IPS DF 6.9 (cell line): ENCODE data around the gene VAMP2.
A peak's percentile ranks its signal among the peaks of the same experiment; 100 is the strongest.

ENCODE experiments used
- DNase-seq: peaks from one replicate; pipeline ENCODE4 v3.0.0-alpha.2; 2013; ENCODE audit warnings: low read depth, low spot score
- H3K27ac ChIP-seq: one replicate; pipeline ENCODE4 v1.5.1; 2013; ENCODE audit warnings: low read length, control low read depth
- H3K27me3 ChIP-seq: 2 replicates; pipeline ENCODE4 v1.6.1; 2013; ENCODE audit warnings: mild to moderate bottlenecking, low read length; ENCODE audit not compliant: control insufficient read depth, insufficient read depth
- H3K36me3 ChIP-seq: 2 replicates; pipeline ENCODE4 v1.6.1; 2013; ENCODE audit warnings: low read length; ENCODE audit not compliant: control insufficient read depth, insufficient read depth
- H3K4me1 ChIP-seq: 2 replicates; pipeline ENCODE4 v1.6.1; 2013; ENCODE audit warnings: low read length; ENCODE audit not compliant: control insufficient read depth, insufficient read depth
- H3K4me3 ChIP-seq: 2 replicates; pipeline ENCODE4 v1.5.1; 2013; ENCODE audit warnings: mild to moderate bottlenecking, low read length
- H3K9me3 ChIP-seq: 2 replicates; pipeline ENCODE4 v1.6.1; 2013; ENCODE audit warnings: low read length, inconsistent platforms; ENCODE audit not compliant: control insufficient read depth, insufficient read depth
- WGBS: extraction: QIAGEN DNeasy Blood & Tissue Kit; methylation state at CpG from one replicate; pipeline ENCODE4 v1.1.7; 2013; ENCODE audit warnings: mixed read lengths, missing lambda C conversion rate; ENCODE audit not compliant: insufficient read length, insufficient coverage; 5-methylcytosine and 5-hydroxymethylcytosine counted together

The VAMP2 gene

DNA sequence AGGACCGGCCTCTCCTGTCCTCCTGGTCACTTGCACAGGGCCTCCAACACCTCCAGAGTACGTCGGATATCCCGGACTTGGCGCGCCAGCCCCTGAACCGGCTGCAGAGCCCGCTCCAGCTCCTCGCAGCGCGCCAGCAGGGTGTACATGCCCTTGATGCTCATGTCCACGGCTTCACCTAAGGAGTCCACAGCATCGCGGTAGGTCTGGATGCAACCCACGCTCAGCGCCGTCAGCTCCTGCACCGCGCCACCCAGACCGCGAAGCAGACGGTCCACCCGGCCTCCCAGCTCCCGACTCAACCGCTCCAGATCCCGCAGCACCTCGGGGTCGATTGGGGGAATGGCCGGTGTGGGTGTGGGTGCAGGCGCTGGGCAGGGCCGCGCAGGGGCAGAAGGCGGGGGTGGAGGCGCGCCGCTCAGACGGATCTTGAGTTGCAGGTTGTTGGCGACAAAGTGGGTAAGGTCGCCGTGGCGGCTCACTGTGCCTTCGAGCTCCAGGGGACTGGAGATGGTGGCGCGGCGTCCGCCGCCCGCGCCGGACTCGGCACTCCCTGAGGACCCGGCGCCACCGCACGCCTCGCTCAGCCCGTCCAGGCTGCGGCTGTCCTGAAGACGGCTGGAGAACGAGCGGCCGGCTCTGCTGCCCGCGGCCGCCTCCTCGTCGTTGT, 26.4 kb upstream of the VAMP2 start:
- no peaks in the 10 kb centered on the region for H3K9me3 ChIP-seq
- H3K4me3 ChIP-seq = peak overlapping the region; percentile 65; the same call in 1 of the 2 replicates
- WGBS = no CpG with 5 or more reads among the region's 67 CpGs
- H3K27me3 ChIP-seq = no peaks in the 10 kb centered on the region
- no peaks in the 10 kb centered on the region for H3K36me3 ChIP-seq
- no peak for DNase-seq
- no peak overlapping the region for H3K27ac ChIP-seq
- peaks cover 7% of the 10 kb centered on the region for H3K4me1 ChIP-seq

- WGBS = no CpG with 5 or more reads among the region's 12 CpGs
- Histone ChIP-seq H3K9me3 (no peaks in the 10 kb centered on the region), H3K4me1 (peaks cover 8% of the 10 kb centered on the region), H3K4me3 (no peak overlapping the region; the same call in 1 of the 2 replicates), H3K27ac (no peak overlapping the region), H3K36me3 (no peaks in the 10 kb centered on the region), H3K27me3 (no peaks in the 10 kb centered on the region)
- DNase-seq = no peak
Observed at GRCh38 chr17:8188263-8188839, 25.6 kb upstream of the VAMP2 start.

GRCh38 chr17:8187517-8188262, 24.9 kb upstream of the VAMP2 start:
- no CpG with 5 or more reads among the region's 25 CpGs for WGBS
- no peaks in the 10 kb centered on the region for H3K27me3 ChIP-seq

GRCh38 chr17:8186787-8187516, 24.2 kb upstream of the VAMP2 start:
- Histone ChIP-seq H3K27me3 (no peaks in the 10 kb centered on the region), H3K36me3 (no peaks in the 10 kb centered on the region), H3K4me1 (peaks cover 8% of the 10 kb centered on the region), H3K9me3 (no peaks in the 10 kb centered on the region), H3K4me3 (peak overlapping the region; percentile 74; the same call in 1 of the 2 replicates), H3K27ac (no peak overlapping the region)
- DNase-seq = no peak
- no CpG with 5 or more reads among the region's 32 CpGs for WGBS

More at GRCh38 chr17:8187517-8188262, 24.9 kb upstream of the VAMP2 start:
- no peaks in the 10 kb centered on the region for H3K36me3 ChIP-seq
- H3K27ac ChIP-seq = no peak overlapping the region
- peaks cover 8% of the 10 kb centered on the region for H3K4me1 ChIP-seq
- peak overlapping the region; percentile 74; the same call in 1 of the 2 replicates for H3K4me3 ChIP-seq
- DNase-seq = peak; percentile 96
- H3K9me3 ChIP-seq = no peaks in the 10 kb centered on the region

- Histone ChIP-seq H3K4me1 (peaks cover 8% of the 10 kb centered on the region), H3K27ac (no peak overlapping the region), H3K4me3 (peak overlapping the region; percentile 74; the same call in 1 of the 2 replicates), H3K36me3 (no peaks in the 10 kb centered on the region), H3K27me3 (no peaks in the 10 kb centered on the region), H3K9me3 (no peaks in the 10 kb centered on the region)
- DNase-seq = no peak
- WGBS = no CpG with 5 or more reads among the region's 23 CpGs
Observed at GRCh38 chr17:8186446-8186786, 23.7 kb upstream of the VAMP2 start.

GRCh38 chr17:8185582-8186445, 23.1 kb upstream of the VAMP2 start:
- Histone ChIP-seq H3K27ac (no peak overlapping the region), H3K4me1 (peaks cover 8% of the 10 kb centered on the region), H3K9me3 (no peaks in the 10 kb centered on the region), H3K4me3 (peak overlapping the region; percentile 74; the same call in 1 of the 2 replicates), H3K36me3 (no peaks in the 10 kb centered on the region), H3K27me3 (no peaks in the 10 kb centered on the region)
- WGBS = no CpG with 5 or more reads among the region's 44 CpGs
- no peak for DNase-seq

DNA sequence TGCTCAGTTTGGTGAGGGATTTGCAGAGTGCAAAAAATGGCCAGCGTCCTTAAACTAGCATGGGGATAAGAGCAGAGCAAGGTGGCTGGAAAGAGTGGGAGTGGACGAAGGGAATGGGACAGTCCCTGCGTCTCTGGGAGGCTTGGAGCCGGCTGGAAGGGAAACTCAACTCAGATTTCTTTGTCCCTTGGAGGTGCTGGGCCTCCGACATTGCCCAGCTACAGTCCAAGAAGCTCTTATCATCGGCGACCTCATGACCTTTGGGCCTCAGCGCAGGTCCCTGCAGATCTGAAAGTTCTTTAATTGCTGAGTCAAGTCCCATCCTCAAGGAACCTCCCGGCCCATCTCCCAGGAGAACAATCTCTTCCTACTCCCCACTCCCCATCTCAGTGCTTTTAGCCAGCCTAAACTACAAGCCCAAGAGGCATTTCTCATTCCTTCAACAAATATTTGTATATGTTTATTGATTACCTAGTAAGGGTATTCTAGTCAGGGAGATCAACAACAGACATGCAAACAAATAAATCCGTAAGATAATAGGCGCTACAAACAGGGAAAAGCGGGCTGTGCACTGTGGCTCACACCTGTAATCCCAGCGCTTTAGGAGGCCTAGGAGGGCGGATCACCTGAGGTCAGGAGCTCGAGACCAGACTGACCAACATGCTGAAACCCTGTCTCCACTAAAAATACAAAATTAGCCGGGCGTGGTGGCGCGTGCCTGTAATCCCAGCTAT, 14.4 kb upstream of the VAMP2 start:
- Histone ChIP-seq H3K9me3 (no peaks in the 10 kb centered on the region), H3K4me1 (peaks cover 5% of the 10 kb centered on the region), H3K36me3 (no peaks in the 10 kb centered on the region), H3K27ac (no peak overlapping the region), H3K4me3 (peak overlapping the region; percentile 48; the same call in 1 of the 2 replicates), H3K27me3 (no peaks in the 10 kb centered on the region)
- no CpG with 5 or more reads among the region's 19 CpGs for WGBS
- no peak for DNase-seq

DNA sequence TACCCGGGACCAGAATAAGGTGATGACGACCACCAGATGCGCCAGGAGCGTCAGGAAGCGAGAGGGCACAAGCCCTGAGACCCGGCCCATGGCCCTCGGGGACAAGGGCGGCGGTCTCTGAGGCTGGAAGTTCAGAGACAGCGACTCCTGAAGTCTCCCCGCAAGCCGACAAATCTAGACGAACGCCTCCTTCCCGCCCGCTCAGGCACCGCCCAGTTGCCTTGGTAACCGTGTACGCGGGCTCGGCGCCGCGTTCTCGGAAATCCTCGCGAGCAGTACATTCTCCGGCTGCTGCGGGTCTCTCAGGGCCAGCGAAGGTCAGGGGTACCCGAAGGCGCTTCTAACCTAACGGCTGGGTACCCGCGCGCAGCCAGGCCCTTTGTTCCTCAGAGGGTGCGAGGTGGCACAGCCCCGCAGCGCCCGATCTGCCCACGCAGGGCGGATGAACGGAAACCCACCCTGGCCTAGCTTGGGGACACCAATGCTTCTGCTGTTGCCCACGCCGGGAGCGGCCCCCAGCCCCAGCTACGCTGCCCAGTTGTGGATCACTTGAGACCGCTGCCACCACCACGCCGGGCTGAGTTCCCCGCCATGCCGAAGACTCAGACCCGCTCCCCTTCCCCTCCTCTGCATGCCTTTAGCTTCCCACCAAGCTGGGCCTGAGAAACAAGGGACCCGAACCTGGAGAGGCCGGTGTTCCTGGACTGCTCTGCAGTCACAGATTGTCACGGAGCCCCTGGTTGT, 13.6 kb upstream of the VAMP2 start, which contains the start of gene TMEM107:
Gene TMEM107 (minus strand): TSS at position 184 of the 744 bp plus-strand sequence. CDS start 94 bp downstream, at position 90.
- H3K9me3 ChIP-seq = no peaks in the 10 kb centered on the region
- H3K27ac ChIP-seq = no peak within 1 kb of the TSS
- H3K4me3 ChIP-seq = peak within 1 kb of the TSS; percentile 48; the same call in 1 of the 2 replicates
- H3K4me1 ChIP-seq = peaks cover 5% of the 10 kb centered on the region
- H3K36me3 ChIP-seq = no peaks in the 10 kb centered on the region
- no peak for DNase-seq
- no CpG with 5 or more reads among the region's 56 CpGs for WGBS
- H3K27me3 ChIP-seq = no peaks in the 10 kb centered on the region

DNA sequence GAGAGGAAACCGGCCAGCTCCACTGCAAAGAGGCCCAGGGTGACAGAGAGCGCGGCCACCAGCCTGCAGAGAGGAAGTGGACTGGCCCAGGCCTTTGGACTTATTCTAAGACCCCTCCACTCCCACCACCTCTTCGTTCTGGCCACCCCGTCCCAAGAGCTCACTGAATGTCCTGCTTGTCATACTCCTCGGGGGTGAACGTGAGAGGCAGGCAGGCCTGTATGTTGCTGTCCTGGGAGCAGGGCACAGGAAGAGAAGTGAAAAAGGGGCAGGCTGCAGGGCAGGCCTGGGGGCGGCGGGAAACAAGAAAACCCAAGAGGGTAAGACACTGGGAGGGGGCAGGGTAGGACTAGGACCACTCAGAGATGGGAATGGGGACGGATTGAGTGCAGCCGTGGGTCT, 13.0 kb upstream of the VAMP2 start:
- no peak overlapping the region for H3K27ac ChIP-seq

More for the DNA sequence above, 13.0 kb upstream of the VAMP2 start:
- no CpG with 5 or more reads among the region's 11 CpGs for WGBS
- no peak for DNase-seq
- Histone ChIP-seq H3K27me3 (no peaks in the 10 kb centered on the region), H3K4me1 (peaks cover 5% of the 10 kb centered on the region), H3K4me3 (peak overlapping the region; percentile 48; the same call in 1 of the 2 replicates), H3K9me3 (no peaks in the 10 kb centered on the region), H3K36me3 (no peaks in the 10 kb centered on the region)
